A549 (cell line): ENCODE results near the gene VAV3.

Experiments
- BHLHE40 ChIP-seq: IDR thresholded peaks from 2 replicates; pipeline ENCODE4 v1.6.1; 2012; ENCODE audit warnings: low read depth, low read length, inconsistent platforms
- CTCF ChIP-seq: fragments of >200 bp; sonication (Bioruptor Twin); formaldehyde crosslinking; IDR thresholded peaks from 3 replicates; pipeline ENCODE4 v1.5.1; 2016
- GATA3 ChIP-seq: IDR thresholded peaks from 2 replicates; pipeline ENCODE4 v1.6.1; 2012; ENCODE audit warnings: borderline replicate concordance
- HDAC2 ChIP-seq: fragments of 200-600 bp; sonication (generic); IDR thresholded peaks from 2 replicates; pipeline ENCODE4 v1.6.1; 2016
- JUN ChIP-seq, 2 experiments: fragments of >200 bp; sonication (Bioruptor Twin); formaldehyde crosslinking; IDR thresholded peaks; 2 replicates in 1 of 2; 3 replicates in 1 of 2; pipeline ENCODE4 v1.6.1; 2016 to 2017
- MAX ChIP-seq: IDR thresholded peaks from 2 replicates; pipeline ENCODE4 v1.6.1; 2012
- RARB ChIP-seq: fragments of 250-450 bp; sonication (Bioruptor Pico); IDR thresholded peaks from 2 replicates; pipeline ENCODE4 v1.8.0; 2021; ENCODE audit warnings: mild to moderate bottlenecking, moderate library complexity
- RNF2 ChIP-seq: fragments of 200-600 bp; sonication (generic); IDR thresholded peaks from 2 replicates; pipeline ENCODE4 v1.6.1; 2016; ENCODE audit warnings: low read depth, mild to moderate bottlenecking, antibody characterized with exemption, moderate library complexity, borderline replicate concordance
- SMC3 ChIP-seq: fragments of >200 bp; sonication (Bioruptor Twin); formaldehyde crosslinking; IDR thresholded peaks from 3 replicates; pipeline ENCODE4 v1.6.1; 2018; ENCODE audit warnings: inconsistent platforms
- ZFP36 ChIP-seq: fragments of 450-650 bp; IDR thresholded peaks from 2 replicates; pipeline ENCODE4 v1.6.1; 2014; ENCODE audit warnings: borderline replicate concordance; ENCODE audit not compliant: partially characterized antibody

- TF ChIP-seq ZFP36 (no peak), CTCF (no peak), BHLHE40 (no peak), RNF2 (no peak), RARB (no peak), MAX (no peak), HDAC2 (no peak), JUN (IDR thresholded peaks at IDR 0.05) (no peak), SMC3 (no peak), GATA3 (no peak)
Measured at GRCh38 chr1:107865627-107866026, 99.4 kb downstream of the VAV3 start.
